ENCODE data around the gene SACM1L.

The SACM1L gene

DNA sequence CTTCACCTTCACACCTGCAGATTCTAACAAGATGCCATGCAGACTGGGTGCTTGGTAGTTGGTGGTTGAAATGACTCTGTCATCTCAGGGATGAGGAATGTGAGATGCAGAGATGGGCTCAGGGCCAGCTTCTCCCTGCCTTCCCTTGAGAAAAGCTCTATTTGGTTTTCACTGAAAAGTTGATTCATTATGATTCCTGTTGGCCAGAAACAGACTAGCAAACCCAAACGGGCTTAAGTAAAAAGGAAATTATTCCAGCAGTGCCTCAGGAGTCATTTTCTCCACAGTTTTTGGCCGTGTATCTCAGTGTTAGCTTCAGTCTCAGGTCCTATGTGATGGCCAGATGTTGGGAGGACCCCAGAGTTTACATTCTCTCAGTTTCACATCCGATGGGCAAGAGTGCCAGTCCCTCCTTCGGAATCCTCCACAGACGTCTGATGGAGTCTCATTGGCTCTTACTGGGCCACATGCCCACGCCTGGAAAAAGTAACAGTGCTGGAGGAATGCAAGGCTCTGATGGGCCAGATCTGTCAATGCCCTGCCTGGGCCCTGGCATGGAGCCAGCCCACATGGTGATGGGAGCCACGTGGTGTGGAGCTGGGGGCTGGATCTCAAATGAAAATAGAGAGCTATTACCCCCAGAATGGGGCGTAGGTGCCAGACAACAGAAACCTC, 22.3 kb upstream of the SACM1L start:
- no peak overlapping the region for H3K27ac ChIP-seq (ENCODE audit: insufficient read depth, low read length, poor library complexity, severe bottlenecking)
- H3K4me1 ChIP-seq (ENCODE audit: control insufficient read depth, insufficient read depth, low read length, poor library complexity, severe bottlenecking) = peaks cover 14% of the 10 kb centered on the region
- peaks cover 8% of the 10 kb centered on the region for H3K36me3 ChIP-seq (ENCODE audit: control insufficient read depth, insufficient read depth, low read length)
- H3K27me3 ChIP-seq (replicated peaks; ENCODE audit: control insufficient read depth, insufficient read depth, low read length, poor library complexity, severe bottlenecking) = no peaks in the 10 kb centered on the region
- DNase-seq = no peak
- H3K9me3 ChIP-seq (ENCODE audit: control insufficient read depth, low read length) = no peaks in the 10 kb centered on the region
- H3K4me3 ChIP-seq (ENCODE audit: insufficient read depth, low read depth, low read length, poor library complexity, severe bottlenecking) = no peak overlapping the region

DNA sequence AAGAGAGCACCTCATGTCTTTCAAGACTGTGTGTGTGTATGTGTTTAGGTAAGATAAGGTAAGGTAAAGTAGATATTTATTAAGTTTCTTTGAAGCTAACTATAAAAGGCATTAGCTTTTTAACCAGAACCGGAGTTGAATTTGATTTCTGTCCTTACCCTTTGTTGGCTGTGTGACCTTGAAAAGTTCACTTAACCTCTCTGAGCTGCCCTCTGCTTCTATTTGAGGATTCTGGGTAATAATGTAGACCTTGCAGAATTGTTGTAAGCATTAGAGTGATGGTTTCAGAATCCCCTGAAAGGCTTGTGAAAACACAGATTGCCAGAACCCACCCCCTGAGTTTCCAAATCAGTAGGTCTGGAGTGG, 21.6 kb upstream of the SACM1L start:
- H3K4me1 ChIP-seq (ENCODE audit: control insufficient read depth, insufficient read depth, low read length, poor library complexity, severe bottlenecking) = peaks cover 14% of the 10 kb centered on the region
- no peak overlapping the region for H3K27ac ChIP-seq (ENCODE audit: insufficient read depth, low read length, poor library complexity, severe bottlenecking)
- H3K9me3 ChIP-seq (ENCODE audit: control insufficient read depth, low read length) = no peaks in the 10 kb centered on the region
- H3K4me3 ChIP-seq (ENCODE audit: insufficient read depth, low read depth, low read length, poor library complexity, severe bottlenecking) = no peak overlapping the region
- H3K36me3 ChIP-seq (ENCODE audit: control insufficient read depth, insufficient read depth, low read length) = peaks cover 14% of the 10 kb centered on the region
- no peak for DNase-seq
- H3K27me3 ChIP-seq (replicated peaks; ENCODE audit: control insufficient read depth, insufficient read depth, low read length, poor library complexity, severe bottlenecking) = no peaks in the 10 kb centered on the region

DNA sequence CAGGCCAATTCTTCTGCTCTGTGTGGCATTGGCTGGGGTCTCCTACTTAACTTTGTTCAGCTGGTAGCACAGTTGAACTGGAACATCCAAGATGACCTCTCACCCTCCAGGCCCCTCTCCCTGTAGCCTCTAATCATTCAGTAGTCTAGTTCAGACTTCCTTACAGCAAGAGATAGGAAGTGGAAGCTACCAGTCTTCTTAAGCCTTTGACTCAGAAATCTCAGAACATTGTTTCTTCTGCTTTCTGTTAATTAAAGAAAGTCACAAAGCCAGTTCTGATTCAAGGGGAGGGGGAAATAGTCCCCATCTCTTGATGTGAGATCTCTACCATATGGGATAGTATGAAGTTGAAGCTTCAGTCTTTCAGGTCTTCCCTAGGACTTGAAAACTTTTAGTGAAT, 18.8 kb upstream of the SACM1L start:
- H3K4me3 ChIP-seq (ENCODE audit: insufficient read depth, low read depth, low read length, poor library complexity, severe bottlenecking) = no peak overlapping the region
- no peak for DNase-seq
- H3K4me1 ChIP-seq (ENCODE audit: control insufficient read depth, insufficient read depth, low read length, poor library complexity, severe bottlenecking) = peaks cover 6% of the 10 kb centered on the region
- no peak overlapping the region for H3K27ac ChIP-seq (ENCODE audit: insufficient read depth, low read length, poor library complexity, severe bottlenecking)
- H3K9me3 ChIP-seq (ENCODE audit: control insufficient read depth, low read length) = no peaks in the 10 kb centered on the region
- no peaks in the 10 kb centered on the region for H3K27me3 ChIP-seq (replicated peaks; ENCODE audit: control insufficient read depth, insufficient read depth, low read length, poor library complexity, severe bottlenecking)
- H3K36me3 ChIP-seq (ENCODE audit: control insufficient read depth, insufficient read depth, low read length) = peaks cover 14% of the 10 kb centered on the region

DNA sequence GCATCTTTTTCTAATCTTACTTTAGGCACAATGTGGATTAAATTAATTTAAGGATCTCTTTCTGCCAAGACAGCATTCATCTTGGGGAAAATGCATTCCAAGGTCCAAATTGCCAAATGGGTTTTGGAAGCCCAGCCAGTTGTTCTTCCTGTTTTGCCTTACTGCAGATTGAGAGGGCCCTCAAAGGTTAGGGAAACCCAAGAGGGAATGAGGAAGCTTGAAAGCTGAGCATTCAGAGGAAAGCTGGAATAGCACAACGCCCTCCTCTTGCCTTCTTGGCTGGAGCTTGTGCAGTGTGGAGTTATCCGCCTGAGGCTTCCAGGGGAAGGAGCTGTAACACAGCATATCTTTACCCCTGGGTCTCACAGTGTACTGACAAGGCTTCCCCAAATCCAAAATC, 18.2 kb upstream of the SACM1L start:
- Histone ChIP-seq H3K27me3 (replicated peaks; ENCODE audit: control insufficient read depth, insufficient read depth, low read length, poor library complexity, severe bottlenecking) (no peaks in the 10 kb centered on the region), H3K36me3 (ENCODE audit: control insufficient read depth, insufficient read depth, low read length) (peaks cover 14% of the 10 kb centered on the region), H3K4me3 (ENCODE audit: insufficient read depth, low read depth, low read length, poor library complexity, severe bottlenecking) (no peak overlapping the region), H3K4me1 (ENCODE audit: control insufficient read depth, insufficient read depth, low read length, poor library complexity, severe bottlenecking) (peaks cover under 1% of the 10 kb centered on the region), H3K27ac (ENCODE audit: insufficient read depth, low read length, poor library complexity, severe bottlenecking) (no peak overlapping the region), H3K9me3 (ENCODE audit: control insufficient read depth, low read length) (no peaks in the 10 kb centered on the region)
- no peak for DNase-seq

DNA sequence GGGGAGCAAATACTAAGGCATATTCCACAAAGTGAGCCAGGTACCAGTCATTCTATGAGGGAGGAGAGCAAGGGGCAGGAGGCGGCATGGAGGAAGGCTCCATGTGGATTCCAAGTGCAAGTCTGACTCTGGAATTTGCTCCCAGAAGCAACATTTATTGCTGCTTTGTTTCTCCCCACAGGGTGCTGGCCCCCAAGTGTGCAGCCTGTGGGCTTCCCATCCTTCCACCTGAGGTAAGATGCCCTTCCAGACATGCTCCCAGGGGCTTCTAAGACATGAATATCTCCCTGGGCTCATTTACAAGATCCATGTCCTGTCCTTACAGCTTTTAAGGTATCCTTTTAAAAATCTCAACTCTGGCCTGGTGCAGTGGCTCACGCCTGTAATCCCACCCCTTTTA, 15.9 kb upstream of the SACM1L start:
- H3K9me3 ChIP-seq (ENCODE audit: control insufficient read depth, low read length) = no peaks in the 10 kb centered on the region
- no peak overlapping the region for H3K27ac ChIP-seq (ENCODE audit: insufficient read depth, low read length, poor library complexity, severe bottlenecking)
- H3K36me3 ChIP-seq (ENCODE audit: control insufficient read depth, insufficient read depth, low read length) = peaks cover 14% of the 10 kb centered on the region
- H3K4me1 ChIP-seq (ENCODE audit: control insufficient read depth, insufficient read depth, low read length, poor library complexity, severe bottlenecking) = peaks cover 16% of the 10 kb centered on the region
- no peaks in the 10 kb centered on the region for H3K27me3 ChIP-seq (replicated peaks; ENCODE audit: control insufficient read depth, insufficient read depth, low read length, poor library complexity, severe bottlenecking)
- DNase-seq = no peak
- H3K4me3 ChIP-seq (ENCODE audit: insufficient read depth, low read depth, low read length, poor library complexity, severe bottlenecking) = no peak overlapping the region

DNA sequence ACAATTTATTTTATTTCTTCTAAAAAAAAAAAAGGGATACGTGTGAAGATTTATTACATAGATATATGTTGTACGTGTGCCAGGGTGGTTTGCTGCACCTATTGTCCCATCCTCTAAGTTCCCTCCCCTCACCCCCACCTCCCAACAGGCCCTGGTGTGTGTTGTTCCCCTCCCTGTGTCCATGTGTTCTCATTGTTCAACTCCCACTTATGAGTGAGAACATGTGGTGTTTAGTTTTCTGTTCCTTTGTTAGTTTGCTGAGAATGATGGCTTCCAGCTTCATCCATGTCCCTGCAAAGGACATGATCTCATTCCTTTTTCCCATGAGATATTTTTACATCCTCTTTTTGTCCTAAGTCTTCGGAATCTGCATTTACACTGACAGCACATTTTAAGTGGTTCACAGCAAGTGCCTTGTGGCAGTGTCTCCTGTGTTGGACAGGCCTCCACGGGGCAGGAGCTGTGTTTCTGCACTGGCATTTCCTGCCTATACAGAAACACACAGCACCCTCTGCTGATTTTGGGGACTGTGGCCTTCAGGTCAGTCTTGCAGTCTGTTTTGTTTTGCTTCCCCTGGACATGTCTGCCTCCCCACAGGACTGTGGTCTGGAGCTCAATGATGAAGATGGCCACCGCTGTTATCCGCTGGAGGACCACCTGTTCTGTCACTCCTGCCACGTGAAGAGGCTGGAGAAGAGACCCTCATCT, 12.7 kb upstream of the SACM1L start:
- H3K4me3 ChIP-seq (ENCODE audit: insufficient read depth, low read depth, low read length, poor library complexity, severe bottlenecking) = no peak overlapping the region
- no peaks in the 10 kb centered on the region for H3K9me3 ChIP-seq (ENCODE audit: control insufficient read depth, low read length)
- no peak for DNase-seq
- H3K36me3 ChIP-seq (ENCODE audit: control insufficient read depth, insufficient read depth, low read length) = peaks cover 18% of the 10 kb centered on the region
- peaks cover 16% of the 10 kb centered on the region for H3K4me1 ChIP-seq (ENCODE audit: control insufficient read depth, insufficient read depth, low read length, poor library complexity, severe bottlenecking)
- H3K27ac ChIP-seq (ENCODE audit: insufficient read depth, low read length, poor library complexity, severe bottlenecking) = peak overlapping the region; percentile 64
- H3K27me3 ChIP-seq (replicated peaks; ENCODE audit: control insufficient read depth, insufficient read depth, low read length, poor library complexity, severe bottlenecking) = no peaks in the 10 kb centered on the region

DNA sequence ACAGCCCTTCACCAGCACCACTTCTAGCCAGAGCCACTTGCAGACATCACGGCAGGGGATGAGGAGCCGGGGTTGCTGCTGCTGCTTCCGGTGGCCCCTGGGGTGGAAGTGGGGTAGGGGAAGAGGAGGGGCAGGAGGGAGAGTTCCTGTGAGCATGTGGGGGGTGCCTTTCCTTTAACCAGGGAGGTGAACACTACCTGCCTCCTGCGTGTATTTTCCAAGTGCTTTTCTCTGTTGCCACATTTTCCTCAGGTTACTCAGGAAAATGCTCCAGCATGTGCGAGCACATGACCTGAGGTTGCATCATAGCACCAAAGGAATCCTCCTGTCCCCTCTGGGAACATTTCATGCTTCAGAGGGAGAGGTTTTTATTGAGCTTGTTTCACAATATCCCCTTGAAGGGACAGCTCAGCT, 12.2 kb upstream of the SACM1L start:
- Histone ChIP-seq H3K27ac (ENCODE audit: insufficient read depth, low read length, poor library complexity, severe bottlenecking) (peak overlapping the region; percentile 64), H3K4me1 (ENCODE audit: control insufficient read depth, insufficient read depth, low read length, poor library complexity, severe bottlenecking) (peaks cover 16% of the 10 kb centered on the region), H3K4me3 (ENCODE audit: insufficient read depth, low read depth, low read length, poor library complexity, severe bottlenecking) (no peak overlapping the region), H3K36me3 (ENCODE audit: control insufficient read depth, insufficient read depth, low read length) (peaks cover 17% of the 10 kb centered on the region), H3K27me3 (replicated peaks; ENCODE audit: control insufficient read depth, insufficient read depth, low read length, poor library complexity, severe bottlenecking) (no peaks in the 10 kb centered on the region), H3K9me3 (ENCODE audit: control insufficient read depth, low read length) (no peaks in the 10 kb centered on the region)
- DNase-seq = peak; percentile 31 to 45 (median 37)

DNA sequence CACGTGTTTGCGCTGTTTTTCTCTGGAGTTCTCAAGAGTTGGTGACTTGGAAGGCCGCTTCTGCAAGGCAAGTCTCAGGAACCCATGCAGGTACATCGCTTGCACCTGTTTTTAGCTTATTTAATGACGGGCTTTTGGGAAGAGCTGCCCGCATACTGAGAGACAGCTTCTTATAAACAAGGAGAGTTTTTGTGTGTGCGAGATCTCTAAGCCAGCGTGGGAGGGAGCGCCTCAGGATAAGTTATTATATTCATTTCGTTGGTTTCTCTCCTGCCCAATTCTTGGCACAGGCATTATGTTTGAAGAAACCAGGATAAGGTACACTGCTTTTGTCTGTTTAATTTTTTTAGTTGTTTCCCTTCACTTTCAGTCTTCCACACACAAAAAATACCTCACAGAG, 11.4 kb upstream of the SACM1L start:
- H3K27ac ChIP-seq (ENCODE audit: insufficient read depth, low read length, poor library complexity, severe bottlenecking) = no peak overlapping the region
- H3K36me3 ChIP-seq (ENCODE audit: control insufficient read depth, insufficient read depth, low read length) = peaks cover 15% of the 10 kb centered on the region
- no peaks in the 10 kb centered on the region for H3K27me3 ChIP-seq (replicated peaks; ENCODE audit: control insufficient read depth, insufficient read depth, low read length, poor library complexity, severe bottlenecking)

DNA sequence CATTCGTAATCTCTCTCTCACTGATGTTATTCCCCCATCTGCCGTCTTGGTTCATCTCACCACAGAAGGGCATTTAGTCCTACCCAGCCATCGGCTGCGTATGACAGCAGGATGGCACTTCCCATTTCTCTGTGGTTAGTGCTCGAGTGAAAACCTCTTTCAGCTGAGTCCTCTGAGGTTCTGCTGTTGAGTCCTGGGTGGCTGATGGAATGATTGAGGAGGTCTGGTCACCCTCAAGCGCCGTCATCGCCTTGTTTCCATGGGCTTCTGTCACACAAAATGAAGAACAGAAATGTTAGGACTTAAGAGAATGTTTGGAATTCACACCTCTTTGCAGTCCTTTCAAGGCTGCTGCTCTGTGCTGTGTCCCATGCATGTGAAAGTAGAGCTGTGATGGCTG, 9.4 kb upstream of the SACM1L start:
- Histone ChIP-seq H3K27ac (ENCODE audit: insufficient read depth, low read length, poor library complexity, severe bottlenecking) (no peak overlapping the region), H3K4me1 (ENCODE audit: control insufficient read depth, insufficient read depth, low read length, poor library complexity, severe bottlenecking) (peaks cover 16% of the 10 kb centered on the region), H3K4me3 (ENCODE audit: insufficient read depth, low read depth, low read length, poor library complexity, severe bottlenecking) (no peak overlapping the region), H3K36me3 (ENCODE audit: control insufficient read depth, insufficient read depth, low read length) (peaks cover 15% of the 10 kb centered on the region), H3K27me3 (replicated peaks; ENCODE audit: control insufficient read depth, insufficient read depth, low read length, poor library complexity, severe bottlenecking) (no peaks in the 10 kb centered on the region), H3K9me3 (ENCODE audit: control insufficient read depth, low read length) (no peaks in the 10 kb centered on the region)
- no peak for DNase-seq

More for the DNA sequence above, 11.4 kb upstream of the SACM1L start:
- no peaks in the 10 kb centered on the region for H3K9me3 ChIP-seq (ENCODE audit: control insufficient read depth, low read length)
- DNase-seq = no peak
- H3K4me1 ChIP-seq (ENCODE audit: control insufficient read depth, insufficient read depth, low read length, poor library complexity, severe bottlenecking) = peaks cover 16% of the 10 kb centered on the region
- H3K4me3 ChIP-seq (ENCODE audit: insufficient read depth, low read depth, low read length, poor library complexity, severe bottlenecking) = no peak overlapping the region

DNA sequence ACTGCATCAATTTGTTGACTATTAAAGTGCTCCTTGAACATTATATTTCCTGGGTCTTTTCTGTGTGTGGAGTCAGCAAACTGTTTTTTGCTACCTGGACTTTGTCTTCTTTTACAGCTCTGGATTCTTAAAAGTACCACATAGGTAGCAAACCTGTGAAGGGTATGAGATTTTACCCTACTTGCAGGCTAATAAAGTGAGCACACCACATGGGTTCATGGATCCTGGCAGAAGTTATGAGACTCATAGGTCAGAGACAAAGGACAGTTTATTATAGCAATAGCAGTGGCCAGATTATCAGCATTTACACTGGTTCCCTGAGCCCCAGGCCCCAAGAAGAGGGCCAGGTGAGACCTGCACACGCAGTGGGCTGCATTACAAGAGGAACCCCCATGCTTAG, 8.0 kb upstream of the SACM1L start:
- H3K36me3 ChIP-seq (ENCODE audit: control insufficient read depth, insufficient read depth, low read length) = peaks cover 15% of the 10 kb centered on the region
- H3K27me3 ChIP-seq (replicated peaks; ENCODE audit: control insufficient read depth, insufficient read depth, low read length, poor library complexity, severe bottlenecking) = no peaks in the 10 kb centered on the region
- no peak overlapping the region for H3K27ac ChIP-seq (ENCODE audit: insufficient read depth, low read length, poor library complexity, severe bottlenecking)
- no peaks in the 10 kb centered on the region for H3K9me3 ChIP-seq (ENCODE audit: control insufficient read depth, low read length)
- DNase-seq = no peak
- H3K4me1 ChIP-seq (ENCODE audit: control insufficient read depth, insufficient read depth, low read length, poor library complexity, severe bottlenecking) = peaks cover 16% of the 10 kb centered on the region
- H3K4me3 ChIP-seq (ENCODE audit: insufficient read depth, low read depth, low read length, poor library complexity, severe bottlenecking) = no peak overlapping the region

All from effector memory CD4-positive, alpha-beta T cell (primary cell).